T47D (cell line): ENCODE data around the gene ARFGEF3.

ENCODE experiments used
- DNase-seq, 2 experiments: peaks; one replicate each; pipeline versions ENCODE4 v3.0.0 to v3.0.0-alpha.2; 2011 to 2012; ENCODE audit warnings: low read depth in 1 of 2, low spot score in 1 of 2
- JUND ChIP-seq: IDR thresholded peaks from 2 replicates; pipeline ENCODE4 v1.6.1; 2012; ENCODE audit warnings: low read depth
- in situ Hi-C: cut with HindIII; loops from 2 replicates; pipeline ENCODE4 v1.10.0; 2016; ENCODE audit warnings: low sequenced_read_pairs, low pct_unique_long_range_greater_than_20kb

The ARFGEF3 gene

GRCh38 chr6:138389551-138389950, 227.8 kb downstream of the ARFGEF3 start:
- TF ChIP-seq JUND: no peak
- in situ Hi-C loops: no loop called here
- no peak for DNase-seq
